ENCODE data around the gene RARB.

Gene RARB

GRCh38 chr3:25510797-25511196 is 82.7 kb downstream of the RARB start:
- DNase-seq, result no peak

DNA sequence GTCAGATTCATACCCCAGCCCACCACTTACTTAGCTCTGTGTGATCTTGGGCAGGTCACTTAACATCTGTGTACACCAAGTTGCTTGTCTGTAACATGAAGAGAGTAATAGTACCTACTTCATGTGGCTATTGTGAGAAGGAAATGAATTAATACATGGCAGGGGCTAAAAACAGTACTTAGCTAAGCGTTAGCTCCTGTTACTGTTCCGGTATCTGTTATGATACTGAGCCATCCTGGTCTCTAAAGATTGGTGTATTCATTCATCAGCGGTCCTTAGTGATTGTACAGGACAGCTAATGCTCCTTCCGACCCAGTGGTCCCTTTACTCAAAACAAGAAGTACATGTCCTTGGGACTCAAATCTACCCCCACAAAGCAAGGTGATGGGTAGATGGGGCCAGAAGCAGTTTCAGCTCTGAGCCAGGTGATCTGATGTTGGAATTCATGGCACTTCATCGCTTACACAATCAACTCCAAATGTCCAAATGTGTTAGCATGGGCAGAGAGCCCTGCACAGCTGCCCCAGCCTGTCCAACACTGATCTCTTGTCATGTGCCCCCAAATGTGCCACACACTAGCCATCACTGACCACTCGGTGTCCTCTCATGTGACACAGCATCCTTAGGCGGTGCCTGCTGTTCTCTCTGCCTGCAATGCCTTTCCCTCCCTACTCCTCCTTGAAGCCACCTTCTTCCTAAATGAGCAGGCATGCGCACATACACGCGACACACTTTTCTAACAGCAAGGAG is 84.1 kb downstream of the RARB start:
- DNase-seq, result no peak

GRCh38 chr3:25513642-25514266 is 85.7 kb downstream of the RARB start:
- no peak for DNase-seq

- DNase-seq, result no peak
Measured at GRCh38 chr3:25515171-25515570, 87.1 kb downstream of the RARB start.

DNA sequence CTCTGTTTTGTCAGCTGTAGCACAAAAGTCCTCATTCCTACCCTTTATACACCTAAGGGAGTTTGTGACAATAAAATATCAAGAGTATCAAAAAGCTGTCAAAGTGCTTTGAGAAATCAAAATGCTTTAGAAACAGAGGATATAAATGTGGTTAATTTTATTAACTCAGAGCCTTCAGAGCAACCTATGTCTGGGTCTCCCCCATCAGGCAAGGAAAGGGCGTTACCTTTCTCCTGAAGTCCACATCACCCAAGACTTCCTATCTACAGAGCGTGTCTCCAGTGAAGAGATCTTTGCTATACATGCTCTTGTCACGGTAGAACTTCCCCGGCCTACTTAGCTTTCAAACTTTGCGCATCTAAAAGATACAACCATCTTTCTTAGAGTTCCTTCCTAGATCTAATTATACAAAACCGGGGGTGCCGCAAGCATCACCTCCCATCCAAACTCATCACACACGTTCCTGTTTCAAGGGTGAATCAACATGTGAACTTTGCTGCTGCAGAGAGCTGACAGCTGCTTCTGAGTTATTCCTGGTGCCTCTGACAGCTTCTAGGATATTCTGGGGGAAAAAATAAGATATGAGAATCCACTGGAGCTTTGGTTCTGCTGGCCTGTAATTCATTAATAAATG is 93.0 kb downstream of the RARB start:
- no peak for DNase-seq

GRCh38 chr3:25527336-25527735 is 99.3 kb downstream of the RARB start:
- DNase-seq, result no peak

- no peak for DNase-seq
Measured at GRCh38 chr3:25527801-25528200, 99.7 kb downstream of the RARB start.

DNA sequence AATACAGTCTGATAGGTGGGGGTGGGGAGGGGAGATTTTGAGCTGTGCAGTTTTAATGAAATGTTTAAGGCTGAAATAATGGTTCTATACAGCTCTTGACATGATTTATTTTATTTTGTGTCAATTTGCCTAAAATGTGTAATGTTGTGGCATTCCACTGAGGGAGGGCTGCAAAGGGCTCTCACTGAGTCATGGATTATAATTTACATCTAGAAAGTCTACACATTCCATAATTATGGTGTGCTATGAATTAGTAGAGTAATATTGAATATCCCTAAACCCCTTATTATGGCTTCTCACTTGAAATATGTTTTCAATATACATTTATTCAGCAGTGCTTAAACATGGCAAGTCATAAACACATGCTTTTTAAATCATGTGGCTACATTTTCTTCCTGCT is 103.9 kb downstream of the RARB start:
- no peak for DNase-seq

DNA sequence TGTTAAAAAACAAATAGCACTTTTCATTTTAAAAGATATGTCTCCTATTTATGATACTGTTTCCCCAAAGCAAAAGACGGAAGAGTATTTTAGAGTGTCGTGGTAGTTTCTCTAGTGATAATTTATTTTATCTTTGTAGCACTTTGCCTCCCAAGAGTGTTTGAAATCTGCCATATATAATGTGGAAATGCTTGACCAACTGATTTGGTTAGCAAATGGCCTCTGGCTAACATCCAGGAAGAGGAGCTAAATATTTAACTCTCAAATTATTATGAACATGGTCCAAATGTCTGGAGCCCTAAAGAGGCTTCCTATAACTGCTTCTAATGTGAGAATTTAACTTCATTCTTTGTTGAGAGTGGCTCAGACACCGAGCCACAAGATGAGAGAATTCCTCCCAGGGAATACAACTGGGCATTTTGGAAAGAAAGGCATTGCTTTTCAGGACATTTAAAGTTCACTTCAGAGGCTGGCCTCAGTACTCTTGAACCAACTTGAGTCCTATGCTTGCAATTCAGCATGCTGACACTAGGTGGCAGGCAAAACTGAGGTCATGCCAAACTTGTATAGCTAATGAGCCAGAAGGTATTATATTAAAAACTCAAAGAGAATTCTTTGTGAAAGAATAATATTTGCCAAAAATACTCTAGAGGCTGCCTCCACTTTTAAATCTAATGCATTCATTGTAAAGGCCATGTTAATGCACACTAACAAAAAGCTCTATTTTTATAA is 104.5 kb downstream of the RARB start:
- DNase-seq, result no peak

DNA sequence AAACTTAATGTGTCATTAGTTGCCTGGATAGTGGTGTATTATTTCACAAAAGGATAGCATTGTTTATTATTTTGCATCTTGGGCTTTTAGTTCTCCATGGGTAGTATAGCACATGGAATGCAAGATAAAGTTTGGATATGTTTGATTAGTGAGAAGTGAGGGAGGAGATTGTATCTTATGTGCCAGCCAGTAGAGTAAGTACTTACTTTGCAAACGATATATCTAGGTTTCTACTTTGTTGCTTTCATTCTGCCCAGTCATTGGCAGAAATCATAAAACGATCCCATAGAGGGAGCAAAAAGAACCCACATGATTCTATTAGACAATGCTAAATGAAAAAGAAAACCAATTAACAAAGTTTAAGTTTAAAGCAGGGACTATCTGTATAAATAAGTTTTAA is 105.3 kb downstream of the RARB start:
- no peak for DNase-seq

DNA sequence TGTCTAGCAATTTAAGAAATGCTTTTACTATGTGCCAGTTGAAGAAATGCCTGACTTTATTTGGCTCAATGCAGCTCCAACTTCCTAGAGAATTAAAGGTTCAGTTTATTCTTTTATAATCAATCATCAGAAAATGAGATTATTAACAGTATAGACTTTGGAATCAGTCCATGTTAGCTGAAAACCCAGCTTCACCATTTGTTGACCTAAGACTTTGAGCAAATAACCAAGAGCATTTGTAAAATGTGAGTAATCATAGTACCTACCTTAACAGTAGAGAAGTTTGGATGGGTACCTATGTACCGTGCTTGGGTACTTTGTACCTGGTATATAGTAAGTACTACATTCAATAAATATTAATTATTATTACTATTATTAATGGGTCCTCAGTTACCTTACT is 105.9 kb downstream of the RARB start:
- DNase-seq, result no peak

DNA sequence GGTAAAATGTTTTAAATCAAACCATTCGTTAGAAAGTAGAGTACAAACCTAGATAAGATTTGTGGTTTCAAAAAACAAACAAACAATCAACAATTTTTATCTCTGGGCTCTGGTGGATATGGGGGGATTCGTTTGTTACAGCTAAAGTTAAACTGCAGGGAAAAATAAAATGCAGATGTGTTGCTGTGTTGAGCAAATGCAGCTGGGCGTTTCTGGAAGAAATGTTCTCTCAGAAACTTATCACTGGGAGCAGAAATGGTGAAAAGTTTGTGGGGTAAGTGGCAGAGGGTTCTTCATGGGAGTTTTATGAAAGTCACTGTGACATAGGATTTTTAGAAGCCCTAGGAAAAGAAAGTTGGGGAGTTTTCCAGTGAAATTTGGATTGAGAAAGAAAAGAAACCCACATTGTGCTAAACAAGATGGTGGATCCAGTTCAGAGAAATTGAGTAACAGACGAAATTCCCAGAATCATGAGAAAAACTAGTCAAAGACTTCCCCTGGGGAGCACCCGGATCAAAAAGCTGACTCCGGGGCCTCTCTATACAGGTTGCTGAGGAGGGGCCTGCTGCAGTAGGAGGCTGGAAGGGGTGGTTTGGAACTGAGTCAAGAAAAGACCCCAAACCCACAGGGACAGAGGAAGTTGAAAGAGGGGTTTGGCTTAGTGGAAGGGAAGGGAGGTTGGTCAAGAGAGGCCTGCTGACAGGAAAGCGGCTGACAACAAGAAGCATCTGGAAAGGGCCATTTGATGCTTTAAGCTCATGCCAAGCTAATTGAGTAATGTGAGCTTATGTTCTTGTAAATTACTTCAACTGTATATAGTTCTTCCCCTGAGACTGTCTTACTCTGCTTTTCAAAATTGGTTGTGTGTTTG is 108.7 kb downstream of the RARB start:
- DNase-seq, result no peak

- no peak for DNase-seq
Measured at GRCh38 chr3:25537516-25537915, 109.5 kb downstream of the RARB start.

DNA sequence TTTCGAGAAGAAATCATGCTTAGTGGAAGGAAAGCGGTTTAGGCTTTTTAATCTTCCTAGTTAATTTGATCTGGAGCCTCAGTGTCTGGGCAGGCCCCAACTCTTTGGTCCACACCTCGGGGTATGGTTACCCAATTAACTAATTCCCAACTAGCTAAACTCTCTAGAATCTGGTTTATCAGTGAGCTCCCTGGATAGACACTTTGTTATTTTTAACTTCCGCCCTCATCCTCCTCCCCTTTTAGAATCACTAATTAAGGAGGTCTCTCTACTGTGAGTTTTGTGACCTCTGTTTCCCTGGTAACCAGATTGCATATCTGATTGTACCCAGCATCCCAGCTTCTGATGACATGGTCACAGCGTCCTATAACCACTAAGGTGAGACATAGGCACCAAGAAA is 112.2 kb downstream of the RARB start:
- DNase-seq, result no peak

DNA sequence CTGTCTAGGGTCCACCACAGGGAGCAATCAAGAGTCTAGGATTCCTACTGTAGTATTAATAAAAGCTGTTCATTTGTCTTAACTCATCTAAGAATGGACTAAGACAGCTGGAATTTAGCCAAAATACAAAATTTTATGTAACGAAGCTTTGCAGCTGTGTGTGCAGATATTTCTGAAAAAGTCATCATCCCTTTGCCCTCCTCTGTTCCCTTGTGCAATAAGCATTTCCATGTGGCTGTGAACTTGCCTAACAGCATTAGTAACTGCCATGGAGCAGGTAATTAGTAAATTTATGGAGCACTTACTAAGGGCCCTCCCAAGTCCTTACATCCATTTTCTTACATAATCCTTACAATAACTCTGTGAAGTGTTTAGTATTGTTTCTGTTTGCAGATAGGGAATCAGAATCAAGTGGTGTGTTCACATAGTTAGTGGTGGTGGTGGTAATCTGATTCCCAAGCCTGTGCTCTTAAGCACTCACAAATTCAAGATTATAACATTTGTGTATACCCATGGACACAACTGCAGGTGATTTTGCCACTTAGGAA is 114.5 kb downstream of the RARB start:
- DNase-seq, result no peak

- no peak for DNase-seq
Measured at GRCh38 chr3:25547103-25547502, 119.0 kb downstream of the RARB start.

- DNase-seq, result no peak
Measured at GRCh38 chr3:25547943-25548674, 120.0 kb downstream of the RARB start.

GRCh38 chr3:25548836-25549235 is 120.8 kb downstream of the RARB start:
- DNase-seq, result no peak

DNA sequence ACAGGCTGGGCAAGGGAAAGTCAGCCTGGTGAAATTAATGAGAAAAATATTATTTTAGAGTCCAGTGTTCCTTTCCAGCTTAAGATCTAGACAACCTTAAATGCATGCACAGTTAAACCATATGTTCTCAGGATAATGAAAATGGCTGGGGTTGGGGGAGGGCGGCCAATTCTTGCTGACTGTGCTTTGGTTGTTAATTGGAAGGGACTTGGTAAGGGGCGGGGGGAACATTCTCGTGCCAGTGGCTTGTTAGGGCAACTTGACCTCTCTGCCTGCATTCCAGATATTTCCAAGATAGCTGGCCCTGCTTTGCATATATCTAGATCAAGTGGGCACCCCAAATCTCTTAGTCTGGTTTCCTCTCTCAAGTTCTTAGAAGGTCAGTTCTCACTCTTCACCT is 124.2 kb downstream of the RARB start:
- no peak for DNase-seq

DNA sequence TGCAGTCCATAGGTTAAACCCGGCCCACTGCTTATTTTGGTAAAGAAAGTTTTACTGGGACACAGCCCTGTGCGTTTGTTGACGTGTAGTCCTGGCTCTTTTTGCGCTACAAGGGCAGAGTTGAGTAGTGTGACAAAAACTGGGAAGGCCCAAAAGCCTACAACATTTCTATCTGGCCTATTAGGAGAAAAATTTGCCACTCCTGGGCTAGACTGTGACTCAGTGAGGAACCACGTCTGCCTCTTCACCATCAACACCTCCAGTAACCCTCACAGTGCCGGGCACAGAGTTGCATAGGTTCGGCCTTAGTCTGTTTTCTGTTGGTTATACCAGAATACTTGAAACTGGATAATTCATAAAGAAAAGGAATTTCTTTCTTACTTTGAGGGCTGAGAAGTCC is 126.3 kb downstream of the RARB start:
- no peak for DNase-seq

- no peak for DNase-seq
Measured at GRCh38 chr3:25555695-25556437, 127.8 kb downstream of the RARB start.
